ENCODE data around the gene EVL. TPM values are rescaled to one million over a fixed set of nuclear protein-coding genes. Genes with fewer than 3 reads are reported as not detected.

Gene EVL
- total and polyA plus RNA-seq, 8 donors, result 23.0 to 68.4 (median 41.3) TPM

DNA sequence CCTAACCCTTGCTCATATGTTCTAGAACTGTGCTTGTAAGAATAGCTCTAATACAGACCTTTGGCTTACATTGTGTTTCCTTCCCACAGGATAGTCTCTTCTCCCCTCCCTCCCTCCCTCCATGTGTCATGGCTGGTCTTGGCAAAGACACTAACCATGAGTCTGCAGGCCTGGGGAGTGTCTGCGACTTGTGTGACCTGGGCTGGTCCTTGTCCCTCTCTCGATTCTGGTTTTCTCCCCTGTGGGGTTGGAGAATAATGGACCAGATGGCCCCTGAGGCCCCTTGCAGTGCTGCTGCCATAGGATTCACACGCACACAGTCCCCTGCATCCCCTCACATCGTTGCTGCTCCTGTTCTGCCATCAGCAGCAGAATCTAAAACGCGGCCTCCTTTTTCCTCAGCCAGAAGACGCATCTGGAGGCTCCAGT, 64.0 kb downstream of the EVL start:
- no peaks in the 10 kb centered on the region for H3K9me3 ChIP-seq
- ATAC-seq, result peak in 2 of 4 donors; percentile 18 to 37
- DNase-seq, result no peak
- intact Hi-C loops (cut with DNase I), result no loop called here
- no peak for FAIRE-seq
- H3K27me3 ChIP-seq, result no peaks in the 10 kb centered on the region
- no peaks in the 10 kb centered on the region for H3K4me1 ChIP-seq
- H3K4me3 ChIP-seq, result no peak overlapping the region
- TF ChIP-seq, protein P1, sequence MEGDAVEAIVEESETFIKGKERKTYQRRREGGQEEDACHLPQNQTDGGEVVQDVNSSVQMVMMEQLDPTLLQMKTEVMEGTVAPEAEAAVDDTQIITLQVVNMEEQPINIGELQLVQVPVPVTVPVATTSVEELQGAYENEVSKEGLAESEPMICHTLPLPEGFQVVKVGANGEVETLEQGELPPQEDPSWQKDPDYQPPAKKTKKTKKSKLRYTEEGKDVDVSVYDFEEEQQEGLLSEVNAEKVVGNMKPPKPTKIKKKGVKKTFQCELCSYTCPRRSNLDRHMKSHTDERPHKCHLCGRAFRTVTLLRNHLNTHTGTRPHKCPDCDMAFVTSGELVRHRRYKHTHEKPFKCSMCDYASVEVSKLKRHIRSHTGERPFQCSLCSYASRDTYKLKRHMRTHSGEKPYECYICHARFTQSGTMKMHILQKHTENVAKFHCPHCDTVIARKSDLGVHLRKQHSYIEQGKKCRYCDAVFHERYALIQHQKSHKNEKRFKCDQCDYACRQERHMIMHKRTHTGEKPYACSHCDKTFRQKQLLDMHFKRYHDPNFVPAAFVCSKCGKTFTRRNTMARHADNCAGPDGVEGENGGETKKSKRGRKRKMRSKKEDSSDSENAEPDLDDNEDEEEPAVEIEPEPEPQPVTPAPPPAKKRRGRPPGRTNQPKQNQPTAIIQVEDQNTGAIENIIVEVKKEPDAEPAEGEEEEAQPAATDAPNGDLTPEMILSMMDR (IDR thresholded peaks at IDR 0.05), result no peak
- H3K36me3 ChIP-seq, result no peaks in the 10 kb centered on the region
- 78 to 80% methylated on average over 7 of the region's 7 CpGs for WGBS, 2 donors
- no peak overlapping the region for H3K27ac ChIP-seq

DNA sequence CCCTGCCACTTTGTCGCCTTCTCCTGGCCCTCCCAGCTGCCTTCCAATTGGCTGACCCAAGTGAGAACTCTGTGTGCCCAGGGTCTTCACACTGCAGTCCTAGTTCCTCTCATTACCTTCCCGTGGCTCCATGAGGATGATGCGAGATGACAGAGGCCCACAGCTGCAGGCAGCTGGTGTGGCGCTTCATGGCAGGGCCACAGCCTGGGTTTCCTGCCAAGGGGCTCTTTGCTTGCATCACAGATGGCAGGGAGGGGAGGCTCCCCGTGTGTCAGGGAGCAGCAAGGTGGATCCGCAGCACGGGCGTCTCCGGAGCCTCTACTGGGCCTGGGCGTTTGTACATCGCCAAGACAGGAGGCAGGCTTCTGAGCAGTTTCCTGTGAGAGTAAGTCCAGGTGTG, 65.3 kb downstream of the EVL start:
- no peak for DNase-seq
- no peak for ATAC-seq
- Histone ChIP-seq H3K36me3 (no peaks in the 10 kb centered on the region), H3K27ac (peak overlapping the region in 3 of 4 donors; percentile 41 to 68 (median 51)), H3K27me3 (no peaks in the 10 kb centered on the region), H3K9me3 (no peaks in the 10 kb centered on the region), H3K4me1 (no peaks in the 10 kb centered on the region), H3K4me3 (no peak overlapping the region)
- intact Hi-C loops (cut with DNase I), result no loop called here
- no peak for FAIRE-seq
- TF ChIP-seq, protein P1 (IDR thresholded peaks at IDR 0.05), result no peak
- WGBS, 2 donors, result 82 to 83% methylated on average over 11 of the region's 11 CpGs

DNA sequence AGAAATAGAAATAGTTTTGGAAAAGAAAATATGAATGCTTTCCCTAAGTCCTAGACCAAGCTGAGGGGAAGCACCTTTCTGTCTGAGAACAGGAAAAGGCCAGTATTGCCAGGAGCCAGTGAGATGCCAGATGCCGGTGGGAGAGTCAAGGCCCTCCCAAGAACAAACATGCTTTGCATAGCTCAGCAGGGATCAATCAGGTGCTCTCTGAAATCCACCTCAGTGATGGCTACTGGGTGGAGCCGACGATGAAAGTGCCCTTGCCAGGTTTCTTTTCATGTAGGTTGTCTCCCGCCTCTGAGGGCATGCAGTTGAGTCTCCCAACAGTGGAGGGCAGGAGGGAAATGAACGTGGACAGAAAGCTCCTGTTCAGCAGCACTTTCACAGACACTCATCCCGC, 66.0 kb downstream of the EVL start:
- Histone ChIP-seq H3K9me3 (no peaks in the 10 kb centered on the region), H3K4me1 (no peaks in the 10 kb centered on the region), H3K27ac (peak overlapping the region in 3 of 4 donors; percentile 41 to 68 (median 51)), H3K36me3 (no peaks in the 10 kb centered on the region), H3K27me3 (no peaks in the 10 kb centered on the region), H3K4me3 (no peak overlapping the region)
- TF ChIP-seq, protein P1 (IDR thresholded peaks at IDR 0.05), result no peak
- no peak for FAIRE-seq
- DNase-seq, result peak in 2 of 6 donors; percentile 25 to 40
- ATAC-seq, result peak; percentile 43 to 72 (median 58)
- 58 to 64% methylated on average over 6 of the region's 6 CpGs for WGBS, 2 donors
- intact Hi-C loops (cut with DNase I), result no loop called here

DNA sequence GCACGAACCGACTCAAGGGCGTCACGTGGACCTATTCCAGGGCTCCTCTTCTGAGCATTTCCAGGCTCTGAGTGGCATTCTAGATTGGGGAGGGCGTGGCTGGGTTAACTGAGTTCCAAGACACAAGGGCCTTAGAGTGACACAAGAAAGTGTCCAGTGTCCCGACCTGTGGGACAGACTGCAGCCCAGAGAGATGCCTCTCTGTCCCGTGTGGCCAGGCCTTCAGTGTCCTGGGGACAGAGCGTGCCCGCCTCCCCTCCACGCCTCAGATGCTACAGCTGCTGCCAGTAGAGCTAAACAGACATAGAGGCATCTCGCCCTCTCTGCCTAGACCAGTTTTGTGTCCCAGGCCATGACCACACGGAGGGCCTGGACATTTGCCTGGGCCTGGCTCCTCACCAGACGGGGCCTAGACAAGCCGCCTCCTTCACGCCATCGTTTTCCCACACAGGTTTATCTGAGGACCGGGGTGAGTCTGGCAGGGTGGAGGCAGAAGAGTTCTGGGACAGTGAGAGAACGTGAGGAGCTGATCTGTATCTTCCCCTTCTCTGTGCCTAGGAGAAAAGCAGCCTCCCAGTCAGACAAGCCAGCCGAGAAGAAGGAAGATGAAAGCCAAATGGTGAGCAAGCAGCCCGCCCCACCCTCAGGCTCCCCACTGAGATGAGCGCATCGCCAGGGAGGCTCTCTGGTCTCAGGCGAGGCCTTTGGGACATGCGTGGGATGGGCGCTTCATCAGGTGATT, 67.1 kb downstream of the EVL start:
- H3K4me1 ChIP-seq, result no peaks in the 10 kb centered on the region
- ATAC-seq (no peak), DNase-seq (no peak), FAIRE-seq (no peak)
- intact Hi-C loops (cut with DNase I), result no loop called here
- TF ChIP-seq, protein P1 (IDR thresholded peaks at IDR 0.05), result no peak
- WGBS, 2 donors, result 77 to 80% methylated on average over 23 to 25 of the region's 25 CpGs
- peak overlapping the region in 1 of 4 donors; percentile 68 for H3K27ac ChIP-seq
- no peaks in the 10 kb centered on the region for H3K27me3 ChIP-seq
- H3K4me3 ChIP-seq, result no peak overlapping the region
- no peaks in the 10 kb centered on the region for H3K9me3 ChIP-seq
- H3K36me3 ChIP-seq, result no peaks in the 10 kb centered on the region

DNA sequence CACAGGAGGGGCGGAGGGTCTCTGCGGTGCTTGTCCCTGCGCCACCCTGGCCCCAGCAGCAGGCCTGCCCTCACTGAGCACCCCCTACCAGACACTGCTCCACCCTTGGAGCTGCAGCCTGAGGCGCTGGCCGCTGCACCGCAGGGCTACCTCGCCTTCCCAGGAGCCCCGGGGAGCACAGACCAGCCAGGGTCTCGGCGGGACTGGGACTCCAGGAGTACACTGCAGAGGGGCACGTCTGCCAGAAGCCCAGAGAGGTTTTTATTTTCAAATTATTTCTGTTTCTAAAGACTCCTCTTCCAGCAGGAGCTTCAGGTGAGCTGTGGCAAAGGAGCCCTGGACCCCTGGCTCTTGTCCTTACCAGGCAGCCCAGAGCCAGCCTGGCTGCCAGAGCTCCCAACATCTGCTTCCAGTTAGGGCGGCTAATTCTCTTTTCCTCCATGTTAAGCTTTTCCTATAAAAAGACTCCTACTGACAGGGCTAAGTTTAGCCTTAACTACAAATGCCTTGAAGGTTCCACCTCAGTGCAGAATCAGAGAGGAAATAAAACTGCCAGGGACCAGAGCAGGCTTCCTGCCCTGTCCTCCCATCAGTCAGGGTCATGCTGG, 67.8 kb downstream of the EVL start:
- 92 to 94% methylated on average over 10 to 12 of the region's 12 CpGs for WGBS, 2 donors
- Histone ChIP-seq H3K9me3 (no peaks in the 10 kb centered on the region), H3K27ac (no peak overlapping the region), H3K4me3 (no peak overlapping the region), H3K36me3 (no peaks in the 10 kb centered on the region), H3K4me1 (no peaks in the 10 kb centered on the region), H3K27me3 (no peaks in the 10 kb centered on the region)
- TF ChIP-seq, protein P1 (IDR thresholded peaks at IDR 0.05), result no peak
- ATAC-seq (no peak), DNase-seq (no peak), FAIRE-seq (no peak)
- intact Hi-C loops (cut with DNase I), result no loop called here
